HG03432 (cell line): Measurements from ENCODE around the gene LIPC.

Experiments used
- ATAC-seq: cut with Tn5 transposase; IDR thresholded peaks from one replicate; pipeline ENCODE4 v1.9.1; 2021; ENCODE audit warnings: mild to moderate bottlenecking, moderate library complexity; ENCODE audit not compliant: unreplicated experiment

The LIPC gene

DNA sequence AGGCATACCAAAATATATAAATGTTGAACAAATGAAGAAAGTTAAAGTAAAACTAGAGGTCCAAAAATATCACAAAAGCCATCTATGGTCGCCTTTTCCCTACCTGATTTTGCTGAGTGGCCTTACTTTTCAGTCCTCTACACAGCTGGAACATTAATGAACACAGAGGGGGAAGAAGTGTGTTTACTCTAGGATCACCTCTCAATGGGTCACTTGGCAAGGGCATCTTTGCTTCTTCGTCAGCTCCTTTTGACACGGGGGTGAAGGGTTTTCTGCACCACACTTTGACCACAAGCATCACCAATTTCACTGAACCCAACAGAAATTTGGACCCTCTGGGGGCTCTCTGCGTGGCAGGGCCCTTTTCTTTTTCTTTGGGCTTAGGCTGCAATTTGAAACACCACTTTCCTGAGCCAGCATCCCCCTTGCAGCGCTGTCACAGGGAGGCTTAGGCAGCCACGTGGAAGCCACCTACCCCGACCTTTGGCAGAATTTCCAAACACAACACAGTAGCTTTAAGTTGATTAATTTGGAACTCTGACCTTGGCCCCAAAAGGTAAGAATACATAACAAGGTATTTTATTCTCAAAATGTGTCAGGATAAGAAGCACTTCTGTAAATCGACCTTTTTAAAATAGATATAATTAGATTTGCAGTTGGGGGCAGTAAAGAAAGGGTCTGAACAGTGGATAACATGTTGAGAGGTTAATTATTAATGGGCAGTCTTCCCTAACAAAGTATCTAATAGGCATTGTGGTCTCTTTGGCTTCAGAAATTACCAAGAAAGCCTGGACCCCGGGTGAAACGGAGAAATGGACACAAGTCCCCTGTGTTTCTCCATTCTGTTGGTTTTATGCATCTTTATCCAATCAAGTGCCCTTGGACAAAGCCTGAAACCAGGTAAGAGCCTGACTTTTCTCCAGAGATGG lies at the start of gene LIPC:
Gene LIPC (plus strand): TSS at position 771 of the 929 bp plus-strand sequence. CDS start 42 bp downstream, at position 813.
- no peak for ATAC-seq

GRCh38 chr15:58383876-58384275 lies 47.9 kb upstream of the LIPC start:
- ATAC-seq = no peak

DNA sequence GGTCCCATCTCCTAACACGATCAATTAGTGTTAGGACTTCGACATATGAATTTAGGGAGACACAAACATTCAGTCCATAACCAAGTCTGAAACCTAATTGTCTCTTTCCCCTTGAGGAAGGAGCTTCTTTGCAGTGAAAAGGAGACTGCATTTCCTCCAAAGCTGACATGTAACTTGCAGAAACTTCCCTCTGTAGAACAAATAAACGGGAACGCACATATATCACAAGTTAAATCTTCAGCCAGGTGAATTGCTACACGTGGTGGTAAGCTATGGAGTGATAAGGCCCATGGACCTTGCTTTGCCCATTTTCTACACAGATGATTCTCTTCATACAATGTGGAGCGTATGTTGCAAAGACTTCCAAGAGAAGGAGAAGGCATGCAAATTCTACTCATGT lies 47.1 kb upstream of the LIPC start:
- no peak for ATAC-seq

DNA sequence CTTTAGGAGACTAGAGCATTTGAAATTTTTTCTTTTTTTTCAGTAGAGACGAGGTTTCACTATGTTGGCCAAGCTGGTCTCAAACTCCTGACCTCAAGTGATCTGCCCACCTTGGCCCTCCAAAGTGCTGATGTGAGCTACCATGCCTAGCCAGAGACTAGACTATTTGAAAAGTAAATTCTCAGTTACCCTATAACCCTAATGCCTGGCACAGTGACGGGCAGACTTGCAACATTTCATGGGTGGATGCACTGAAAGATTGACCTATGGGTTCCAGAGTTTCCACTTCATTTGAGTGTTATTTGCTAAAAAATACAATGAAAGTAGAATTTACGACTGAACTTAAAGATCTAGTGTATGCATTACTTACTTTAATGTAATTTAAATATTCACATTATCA lies 45.7 kb upstream of the LIPC start:
- ATAC-seq = no peak

GRCh38 chr15:58386641-58387040 lies 45.1 kb upstream of the LIPC start:
- ATAC-seq = no peak

- ATAC-seq = no peak
These were observed 44.7 kb upstream of the LIPC start for GRCh38 chr15:58387130-58387529.

DNA sequence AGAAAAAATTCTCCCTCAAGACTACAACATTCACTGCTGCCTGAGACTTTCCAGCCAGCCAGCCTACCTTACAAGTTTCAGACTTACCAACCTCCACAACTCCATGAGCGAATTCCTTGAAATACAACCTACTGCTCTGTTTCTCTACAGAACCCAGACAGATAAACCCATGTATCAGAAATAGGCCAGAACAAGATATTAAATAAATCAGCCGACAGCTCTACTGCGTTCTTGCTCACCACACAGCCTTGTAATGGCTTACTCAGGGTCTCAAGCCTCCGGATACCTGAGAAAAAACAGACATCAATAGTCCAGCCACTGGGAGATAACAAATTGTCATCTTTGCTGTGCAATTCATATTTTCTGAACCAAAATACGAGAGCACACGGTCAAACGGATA lies 43.6 kb upstream of the LIPC start:
- no peak for ATAC-seq

- no peak for ATAC-seq
These were observed 41.7 kb upstream of the LIPC start for GRCh38 chr15:58390118-58390517.

DNA sequence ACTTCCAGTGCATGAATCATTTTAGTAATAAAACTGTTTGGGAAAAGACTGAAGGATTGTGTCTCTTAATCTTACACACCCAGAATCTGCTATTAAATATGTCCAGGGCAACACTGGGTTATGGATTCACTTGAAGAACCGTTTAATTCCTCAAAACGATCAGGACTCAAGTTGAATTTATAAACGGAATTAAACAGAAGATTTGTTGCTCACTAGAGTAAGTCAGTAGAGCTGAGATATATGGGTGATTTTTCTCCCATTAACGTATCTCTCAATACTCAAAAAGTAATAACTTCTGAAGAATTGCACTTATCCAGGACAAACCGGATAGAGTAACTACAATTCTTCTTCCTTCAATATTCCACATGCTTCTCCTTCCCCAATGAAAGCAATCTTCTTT lies 41.1 kb upstream of the LIPC start:
- ATAC-seq = no peak

- no peak for ATAC-seq
These were observed 40.7 kb upstream of the LIPC start for GRCh38 chr15:58391088-58391487.

DNA sequence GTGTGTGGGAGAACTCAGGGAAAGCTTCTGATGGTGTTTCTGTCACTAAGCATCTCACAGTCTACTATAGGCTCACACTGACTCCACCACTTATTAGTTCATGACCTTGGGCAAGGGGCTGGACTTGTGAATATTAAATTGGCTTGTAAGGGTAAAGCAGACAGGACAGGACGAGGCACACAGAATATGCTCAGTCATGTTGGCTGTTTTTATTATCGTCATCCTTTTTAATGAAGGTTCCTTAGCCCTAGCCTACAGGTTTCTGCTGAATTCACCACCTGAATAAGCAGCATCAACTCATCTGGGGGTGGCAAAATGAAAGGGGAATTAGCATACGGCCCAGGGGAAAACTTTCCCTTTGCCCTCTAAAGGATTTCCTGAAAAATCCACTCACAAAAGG lies 39.6 kb upstream of the LIPC start:
- ATAC-seq = no peak

DNA sequence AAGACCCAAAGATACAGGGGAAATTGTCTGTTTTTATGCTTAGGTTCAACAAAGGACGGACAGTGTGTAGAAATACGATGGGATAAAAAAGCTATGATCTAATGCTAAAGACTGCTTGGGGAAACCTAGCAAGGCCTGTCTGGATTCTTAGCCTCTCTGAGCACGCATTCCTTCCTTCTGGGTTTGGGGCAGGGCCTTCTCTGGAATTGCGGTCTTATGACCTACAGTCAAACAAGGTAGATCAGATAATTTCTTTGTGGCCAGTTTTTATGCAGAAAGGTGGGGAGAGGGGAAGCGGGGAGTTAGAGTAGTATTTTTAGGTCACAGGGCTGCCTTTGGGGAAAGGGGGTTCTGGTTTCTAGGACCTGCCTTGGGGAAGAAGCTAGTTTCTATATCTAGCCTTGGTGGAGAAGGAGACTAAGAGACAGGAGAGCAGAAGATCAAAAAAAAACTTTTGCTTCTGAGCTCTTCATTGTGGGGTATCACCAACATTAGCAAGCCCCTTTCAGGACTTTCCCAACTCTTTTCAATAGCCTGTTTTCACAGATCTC lies 39.1 kb upstream of the LIPC start:
- no peak for ATAC-seq

DNA sequence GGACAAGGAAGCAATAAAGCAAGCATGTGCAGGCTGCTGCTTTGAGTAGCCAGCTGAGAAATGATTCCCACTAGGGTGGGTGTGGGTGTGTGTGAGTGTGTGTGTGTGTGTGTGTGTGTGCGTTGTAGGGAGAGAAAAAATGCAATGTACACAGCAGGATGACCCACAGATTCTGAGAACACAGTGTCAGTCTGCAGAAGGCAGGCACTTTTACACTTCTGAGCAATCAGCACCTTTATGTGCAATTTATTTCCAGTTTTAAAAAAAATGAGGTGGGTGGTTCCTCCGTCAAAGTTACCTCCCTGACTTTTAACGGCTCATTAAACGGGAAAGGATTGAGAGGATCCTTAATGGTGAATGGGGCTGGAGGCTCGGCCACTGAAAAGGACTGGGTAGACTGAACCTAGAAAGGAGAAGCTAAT lies 38.5 kb upstream of the LIPC start:
- ATAC-seq = no peak

DNA sequence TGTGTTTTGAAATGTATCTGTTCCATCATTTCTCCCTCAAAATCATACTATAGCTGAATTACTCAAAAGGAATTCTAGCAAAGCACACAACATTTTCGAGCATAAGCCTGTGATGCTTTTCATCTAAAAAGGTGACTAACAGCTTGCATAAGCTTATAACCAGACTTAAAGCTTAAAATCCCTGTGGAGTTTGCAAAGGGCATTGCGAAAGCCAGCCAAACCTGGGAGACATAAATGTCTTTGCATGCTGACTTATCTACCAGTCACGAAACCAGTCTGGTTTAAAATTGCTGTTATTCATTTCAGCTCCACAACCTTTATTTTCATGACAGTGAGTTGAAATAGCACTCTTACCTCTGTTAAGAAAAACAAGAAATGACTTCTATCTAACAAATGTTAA lies 35.6 kb upstream of the LIPC start:
- no peak for ATAC-seq

- ATAC-seq = no peak
These were observed 33.7 kb upstream of the LIPC start for GRCh38 chr15:58398071-58398470.

DNA sequence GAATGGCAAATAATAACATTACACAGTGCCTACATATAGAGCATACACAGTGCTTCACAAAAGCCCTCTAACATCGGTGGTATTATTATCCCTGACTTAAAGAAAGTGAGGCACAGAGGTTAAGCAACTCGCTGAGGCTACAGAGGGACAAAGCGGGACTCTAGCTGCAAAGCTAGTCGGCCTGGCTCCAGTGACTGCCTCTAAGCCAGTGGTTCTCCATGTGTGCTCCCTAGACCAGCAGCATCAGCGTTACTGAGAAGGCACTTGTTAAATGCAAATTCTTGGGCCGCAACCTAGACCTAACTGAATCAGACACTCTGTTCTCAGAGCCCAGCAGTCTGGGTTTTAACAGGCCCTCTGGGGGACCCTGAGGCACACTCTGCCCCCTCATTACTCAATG lies 33.1 kb upstream of the LIPC start:
- no peak for ATAC-seq

- ATAC-seq = no peak
These were observed 32.1 kb upstream of the LIPC start for GRCh38 chr15:58399739-58400138.

- no peak for ATAC-seq
These were observed 30.5 kb upstream of the LIPC start for GRCh38 chr15:58401276-58401675.

DNA sequence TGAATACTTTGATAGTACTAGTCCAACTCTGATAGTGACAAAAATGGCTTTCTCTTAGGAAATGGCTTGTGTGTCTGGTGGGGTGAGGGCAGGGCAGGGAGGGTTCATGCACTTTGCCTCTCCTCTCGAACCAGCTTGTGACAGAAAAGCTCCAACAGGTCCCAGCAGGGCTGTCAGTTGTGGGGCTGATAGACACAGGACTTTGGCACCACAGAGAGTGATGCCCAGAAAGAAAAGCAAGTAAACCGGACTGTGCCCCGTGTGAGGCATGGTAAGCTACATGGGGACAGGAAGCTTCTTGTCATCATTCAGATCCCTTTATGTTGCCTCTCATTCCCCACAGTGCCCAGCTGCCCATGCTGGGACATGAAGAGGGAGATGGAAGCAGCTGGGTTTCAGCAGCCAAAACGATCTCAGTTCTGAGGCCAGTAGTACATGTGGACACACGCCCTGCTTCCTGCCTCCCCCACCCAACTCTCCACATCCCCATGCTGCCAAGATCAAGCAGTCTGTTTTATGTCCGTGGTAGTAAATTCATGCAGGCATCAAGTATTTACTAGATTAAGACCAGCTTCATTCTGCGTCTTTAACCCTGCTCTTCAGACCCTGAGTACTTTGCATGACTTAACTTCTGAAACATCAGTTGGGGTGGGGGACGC lies 29.7 kb upstream of the LIPC start:
- no peak for ATAC-seq

- ATAC-seq = no peak
These were observed 28.2 kb upstream of the LIPC start for GRCh38 chr15:58403581-58403980.

- ATAC-seq = no peak
These were observed 27.8 kb upstream of the LIPC start for GRCh38 chr15:58404020-58404419.

DNA sequence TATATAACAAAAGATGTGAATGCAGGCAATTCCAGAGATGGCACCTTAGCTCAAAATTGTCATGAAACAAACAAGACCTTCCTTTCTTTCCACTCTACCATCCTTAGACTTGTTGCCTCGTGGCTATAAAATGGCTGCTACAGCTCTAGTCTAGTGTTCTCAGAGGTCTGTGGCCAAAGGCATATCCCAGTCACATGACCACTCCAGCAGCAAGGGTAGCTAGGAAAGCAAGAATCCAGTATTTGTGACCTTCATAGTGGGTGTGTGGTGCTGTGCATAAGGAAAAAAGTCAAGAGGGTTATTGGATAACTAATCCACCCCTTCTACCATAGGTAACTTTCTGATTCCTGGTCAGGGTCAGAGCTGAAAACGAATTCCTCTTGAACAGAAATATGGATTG lies 27.1 kb upstream of the LIPC start:
- ATAC-seq = no peak
